ENCODE data around the gene PGGHG.

GRCh38 chr11:293852-294661 lies 5.1 kb downstream of the PGGHG start:
- no peak for TF ChIP-seq CTCF (IDR thresholded peaks at IDR 0.05)
- TF ChIP-seq POLR2A (IDR thresholded peaks at IDR 0.05), result no peak

Measured in body of pancreas (tissue), 4 donors.